NCI-H1417 (cell line): Measurements from ENCODE around the gene GGT5.

Source experiments
- DNase-seq, 3 experiments: peaks; one replicate each; lab custom pipeline; 2025; lab: John Stamatoyannopoulos, UW

Gene GGT5

DNA sequence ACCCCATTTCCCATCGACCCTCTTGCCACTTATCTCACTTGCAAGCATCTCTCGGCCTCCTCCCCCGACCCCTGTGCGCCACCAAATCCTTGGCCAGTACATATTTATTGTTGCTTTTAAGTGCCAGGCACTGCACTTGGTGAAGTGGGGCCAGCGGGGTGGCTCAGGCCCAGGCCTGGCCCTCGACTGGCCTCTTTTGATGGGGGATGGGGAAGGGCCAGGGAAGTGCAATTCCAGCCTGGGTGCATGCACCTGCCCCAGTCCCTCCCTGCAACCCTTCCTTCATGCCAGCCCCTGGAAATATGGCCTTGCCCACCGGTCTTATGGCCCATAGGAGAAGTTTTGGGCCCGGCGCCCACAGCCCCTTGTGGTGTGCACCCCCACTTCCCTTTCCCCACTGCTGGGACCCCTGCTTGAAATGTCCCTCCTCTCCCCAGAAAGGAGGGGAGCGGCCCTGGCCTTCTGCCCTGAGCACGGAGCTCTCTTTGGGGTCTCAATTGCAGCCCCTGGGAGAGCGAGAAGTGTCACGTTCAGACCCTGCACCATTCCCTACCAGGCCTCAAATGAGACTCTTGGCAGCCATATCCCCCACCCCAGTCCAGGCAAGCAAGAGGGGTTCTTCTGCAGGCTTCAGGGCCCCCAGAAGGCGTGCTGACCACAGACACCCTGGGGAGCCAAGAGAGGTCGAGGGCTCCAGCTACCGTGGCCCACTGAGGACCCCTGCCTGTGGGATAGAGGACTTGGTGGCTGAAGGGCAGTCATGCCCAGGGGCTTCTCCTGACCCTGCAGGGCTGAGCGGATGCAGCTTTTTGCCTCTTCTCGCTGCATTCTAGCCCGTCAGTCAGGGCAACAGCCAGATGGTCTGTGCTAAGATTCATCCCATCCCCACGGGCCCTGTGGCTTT is 62.6 kb downstream of the GGT5 start:
- DNase-seq, result peak in 1 of 3 experiments; percentile 1

DNA sequence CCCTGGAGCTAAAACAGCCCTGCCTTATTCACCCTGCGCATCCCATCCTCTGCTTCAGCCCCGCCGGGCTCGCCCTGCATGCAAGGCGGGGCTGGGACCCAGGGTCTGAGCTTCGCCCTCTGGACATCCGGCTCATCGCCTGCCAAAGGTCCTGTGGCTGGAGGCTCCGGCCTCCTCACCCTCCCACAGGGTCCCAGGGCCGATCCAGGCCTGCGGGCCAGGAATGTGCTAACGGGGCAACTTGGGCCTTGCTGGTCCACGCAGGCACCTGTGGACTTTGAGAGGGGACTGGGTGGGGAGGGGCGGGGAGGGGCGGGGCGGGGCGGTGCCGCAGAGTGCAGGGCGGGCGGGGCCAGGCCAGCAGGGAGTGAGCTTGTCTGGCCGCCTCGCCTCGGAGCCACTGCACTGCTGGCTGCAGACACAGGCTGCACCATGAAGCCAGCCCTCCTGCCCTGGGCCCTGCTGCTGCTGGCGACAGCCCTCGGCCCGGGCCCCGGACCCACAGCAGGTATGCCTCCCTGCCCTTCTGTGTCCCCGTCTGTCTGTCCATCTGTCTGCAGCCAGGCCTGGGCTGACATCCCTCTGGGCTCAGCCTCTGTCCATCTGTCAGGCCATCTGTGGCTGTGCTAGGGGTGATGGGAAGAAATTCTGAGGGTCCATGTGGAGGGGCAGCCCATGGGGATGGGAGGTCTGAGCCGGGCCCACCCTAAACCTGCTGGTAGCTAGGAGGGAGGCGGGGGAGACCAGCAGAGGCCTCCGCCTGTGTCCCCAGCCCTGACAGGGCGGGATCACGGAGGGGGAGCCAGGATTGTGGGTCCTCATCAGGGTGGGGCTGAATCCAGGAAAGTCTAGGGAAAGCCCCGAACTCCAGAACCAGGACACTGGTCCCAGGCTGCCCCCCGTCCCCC is 63.5 kb downstream of the GGT5 start, which contains the start of gene SUSD2:
Gene SUSD2 (plus strand): TSS at position 400 of the 908 bp plus-strand sequence. CDS start 33 bp downstream, at position 433.
- DNase-seq, result no peak

DNA sequence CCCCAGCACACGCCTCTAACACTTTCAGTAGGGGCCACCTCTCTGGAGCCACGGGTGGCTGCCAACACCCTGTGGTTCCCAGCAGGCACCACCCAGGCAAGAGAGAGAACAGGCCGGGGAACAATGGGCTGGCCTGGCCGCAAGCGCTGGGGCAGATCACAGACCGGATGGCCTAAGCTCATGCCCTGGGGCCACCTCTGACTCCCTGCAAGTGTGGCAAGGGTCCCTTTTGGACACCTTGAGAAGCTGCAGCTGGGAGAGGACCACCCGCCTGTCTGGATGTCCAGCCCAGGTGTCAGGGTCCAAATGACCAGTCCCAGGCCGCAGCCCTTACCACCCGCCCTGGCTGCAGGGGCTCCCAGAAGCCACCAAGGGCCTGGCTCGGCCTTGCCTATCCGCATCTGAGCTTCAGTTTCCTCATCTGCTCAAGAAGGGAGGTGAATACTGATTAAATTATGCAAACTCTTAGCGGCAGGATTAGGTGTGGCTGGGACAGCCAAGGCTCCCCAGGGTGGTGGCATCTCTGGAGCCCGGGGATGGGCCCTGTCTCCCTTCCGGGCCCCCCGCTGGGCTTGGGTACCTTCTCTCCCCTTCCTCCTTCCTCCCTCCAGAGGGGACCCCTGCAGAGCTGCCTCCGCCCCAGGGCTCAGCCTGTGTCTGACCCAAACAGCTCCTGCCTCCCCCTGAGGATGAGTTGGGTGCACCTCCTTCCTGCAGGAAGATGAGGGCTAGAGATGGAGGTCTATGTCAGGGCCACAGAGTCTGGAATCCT is 64.4 kb downstream of the GGT5 start:
- DNase-seq, result no peak

DNA sequence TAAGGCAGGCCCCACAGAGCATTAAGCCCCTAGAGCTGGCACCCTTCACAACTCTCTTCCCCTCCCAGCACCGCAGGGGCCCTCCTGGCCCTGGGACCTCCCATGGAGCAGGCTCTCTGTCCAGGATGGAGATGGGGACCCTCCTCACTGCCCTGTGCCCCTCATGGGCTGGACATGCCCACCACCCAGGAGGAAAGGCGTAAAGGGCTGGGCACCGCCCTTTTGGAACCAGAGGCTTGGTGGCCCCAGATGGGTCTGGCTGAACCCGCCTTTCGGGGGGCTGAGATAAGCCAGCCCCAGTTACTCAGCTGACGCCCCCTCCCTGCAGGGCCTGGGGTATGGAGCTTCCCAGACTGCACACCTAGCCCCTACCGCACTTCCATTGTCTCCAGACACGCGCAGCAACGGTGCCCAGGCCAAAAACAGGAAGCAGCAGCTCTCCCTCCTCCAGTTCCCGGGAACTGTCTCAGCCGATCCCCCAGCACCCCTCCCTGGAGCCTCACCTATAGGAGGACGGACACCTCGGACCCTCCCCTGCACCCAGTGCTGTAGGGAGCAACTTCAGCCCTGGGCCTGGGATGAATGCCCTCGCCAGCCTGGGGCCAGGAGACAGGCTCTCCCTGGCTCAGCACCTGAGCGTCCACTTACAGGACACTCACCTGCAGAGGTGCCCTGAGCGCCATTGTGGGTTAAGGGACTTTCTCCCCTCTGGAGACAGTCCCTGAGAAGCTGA is 65.2 kb downstream of the GGT5 start:
- DNase-seq, result no peak

DNA sequence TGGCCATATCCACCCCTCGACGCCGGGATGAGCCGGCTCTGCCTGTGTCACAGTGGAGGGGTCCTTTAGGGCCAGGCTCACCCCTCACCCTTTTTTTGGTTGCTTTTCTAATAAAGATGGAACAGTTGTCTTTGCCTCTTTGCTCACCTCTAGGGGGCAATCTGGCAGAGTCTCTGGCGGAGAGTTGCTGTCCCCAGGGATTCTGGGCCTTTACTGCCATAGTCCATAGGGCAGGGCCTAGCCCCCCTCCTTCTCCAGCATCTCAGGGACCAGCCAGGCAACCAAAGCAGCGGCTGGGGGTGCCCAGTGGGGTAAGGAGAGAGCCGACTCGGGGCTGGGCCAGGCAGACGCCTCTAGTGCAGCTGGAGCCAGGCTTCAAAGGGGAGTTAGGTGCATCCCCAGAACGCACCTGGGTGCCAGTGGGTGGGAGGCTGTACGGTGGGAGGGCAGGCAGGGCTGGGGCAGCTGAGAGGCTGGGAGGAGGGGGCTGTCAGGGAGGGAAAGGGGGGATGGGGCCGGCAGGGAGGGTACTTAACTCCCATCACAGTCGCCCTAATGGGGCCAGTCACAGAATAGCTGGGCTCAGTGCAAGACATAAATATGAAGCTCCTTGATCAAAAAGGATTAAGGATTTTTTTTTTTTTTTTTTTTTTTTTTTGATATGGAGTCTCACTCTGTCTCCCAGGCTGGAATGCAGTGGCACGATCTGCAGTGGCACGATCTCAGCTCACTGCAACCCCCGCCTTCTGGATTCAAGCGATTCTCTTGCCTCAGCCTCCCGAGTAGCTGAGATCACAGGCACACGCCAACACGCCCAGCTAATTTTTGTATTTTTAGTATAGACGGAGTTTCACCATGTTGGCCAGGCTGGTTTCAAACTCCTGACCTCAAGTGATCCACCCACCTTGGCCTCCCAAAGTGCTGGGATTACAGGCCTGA is 66.1 kb downstream of the GGT5 start:
- DNase-seq, result peak in 1 of 3 experiments; percentile 15

- DNase-seq, result no peak
Observed at GRCh38 chr22:24178021-24178431, 66.9 kb downstream of the GGT5 start.

GRCh38 chr22:24177456-24177855 is 67.4 kb downstream of the GGT5 start:
- no peak for DNase-seq

- no peak for DNase-seq
Observed at GRCh38 chr22:24177045-24177444, 67.8 kb downstream of the GGT5 start.

GRCh38 chr22:24176630-24177029 is 68.3 kb downstream of the GGT5 start:
- no peak for DNase-seq

DNA sequence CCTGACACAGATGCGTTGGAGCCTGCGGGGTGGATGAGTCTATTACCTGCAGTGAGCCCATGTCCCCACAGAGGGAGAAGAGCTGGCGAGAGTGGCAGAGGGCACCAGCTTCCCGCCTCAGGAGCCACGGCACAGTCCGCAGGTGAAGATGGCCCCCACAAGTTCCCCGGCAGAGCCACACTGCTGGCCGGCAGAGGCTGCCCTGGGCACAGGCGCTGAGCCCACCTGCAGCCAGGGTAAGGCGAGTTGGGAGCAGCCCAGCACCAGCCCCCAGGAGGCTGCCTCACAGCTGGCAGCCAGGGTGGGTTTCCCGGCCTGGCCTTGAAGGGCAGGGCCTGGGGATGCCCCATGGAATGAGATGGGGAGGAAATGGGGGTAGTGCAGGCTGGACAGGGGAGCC is 68.8 kb downstream of the GGT5 start:
- DNase-seq, result no peak

DNA sequence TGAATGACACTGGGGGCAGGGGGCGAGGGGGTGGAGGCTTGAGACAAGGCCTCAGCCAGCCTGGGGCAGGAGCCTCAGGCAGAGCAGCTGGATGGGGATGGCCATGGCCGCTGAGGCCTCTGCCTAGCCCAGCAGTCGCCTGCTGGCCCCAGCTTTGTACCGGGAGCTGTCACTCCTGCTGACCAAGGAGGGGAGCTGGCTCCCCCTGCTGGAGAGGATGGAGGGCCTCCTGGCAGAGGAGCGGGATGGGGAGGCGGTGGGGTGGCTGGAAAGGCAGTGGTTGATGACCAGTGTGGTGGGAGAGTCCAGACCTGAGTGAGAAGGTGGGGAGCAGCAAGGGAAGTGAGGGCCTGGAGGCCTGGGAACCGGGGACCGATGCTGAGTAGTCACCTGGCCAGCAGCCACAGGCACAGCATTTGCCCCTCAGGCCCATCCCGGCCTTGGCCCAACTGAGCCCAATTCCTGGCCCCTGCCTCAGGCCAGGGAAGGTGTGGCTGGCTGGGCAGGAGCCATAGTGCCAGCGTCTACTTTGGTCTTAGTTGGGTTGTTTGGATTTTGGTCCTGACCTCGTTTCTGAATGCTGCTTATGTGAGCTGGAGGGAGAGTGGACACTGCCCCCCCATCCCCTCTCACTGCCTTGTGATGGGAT is 69.6 kb downstream of the GGT5 start:
- DNase-seq, result peak in 2 of 3 experiments; percentile 3 to 43

DNA sequence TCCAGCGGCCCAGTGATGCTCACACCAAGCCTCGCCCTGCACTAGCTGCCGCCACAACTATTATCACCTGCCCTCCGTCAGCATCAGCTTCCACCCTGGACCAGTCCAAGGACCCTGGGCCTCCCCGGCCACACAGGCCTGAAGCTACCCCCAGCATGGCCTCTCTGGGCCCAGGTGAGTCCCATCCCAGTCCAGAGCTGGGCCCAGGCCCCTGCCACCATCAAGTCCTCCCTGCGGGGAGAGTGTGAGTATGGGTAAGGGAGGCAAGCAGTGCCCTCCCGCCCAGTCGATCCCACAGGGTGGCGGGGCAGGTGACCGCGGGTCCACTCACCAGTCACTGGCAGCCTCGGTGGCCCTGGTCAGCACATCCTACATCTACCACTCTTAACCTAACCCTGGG is 73.1 kb downstream of the GGT5 start:
- DNase-seq, result no peak

DNA sequence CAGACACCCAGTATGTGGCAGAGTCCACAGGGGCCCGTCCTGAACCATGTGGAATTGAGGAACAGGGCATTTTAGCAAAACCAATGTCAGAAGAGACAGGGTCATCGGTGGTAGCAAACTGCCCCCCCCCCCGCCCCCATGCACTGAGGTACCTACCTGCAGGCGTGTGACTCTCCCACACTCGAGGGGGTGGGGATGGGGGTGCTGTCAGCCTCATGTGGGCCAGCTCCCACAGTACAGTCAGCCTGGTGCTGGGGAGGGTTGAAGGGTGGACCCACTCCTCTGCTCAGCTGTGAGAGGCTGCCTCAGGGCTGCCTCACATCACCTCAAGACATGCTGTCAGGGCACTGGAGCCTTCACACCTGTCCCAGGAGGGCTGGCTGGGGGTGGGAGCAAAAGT is 74.2 kb downstream of the GGT5 start:
- DNase-seq, result no peak

- DNase-seq, result peak in 2 of 3 experiments; percentile 21 to 65
Observed at GRCh38 chr22:24170188-24170587, 74.7 kb downstream of the GGT5 start.
